ENCODE results near the gene ST6GALNAC3.

The ST6GALNAC3 gene

GRCh38 chr1:76470166-76470565 is 395.6 kb downstream of the ST6GALNAC3 start:
- no peak for FAIRE-seq

DNA sequence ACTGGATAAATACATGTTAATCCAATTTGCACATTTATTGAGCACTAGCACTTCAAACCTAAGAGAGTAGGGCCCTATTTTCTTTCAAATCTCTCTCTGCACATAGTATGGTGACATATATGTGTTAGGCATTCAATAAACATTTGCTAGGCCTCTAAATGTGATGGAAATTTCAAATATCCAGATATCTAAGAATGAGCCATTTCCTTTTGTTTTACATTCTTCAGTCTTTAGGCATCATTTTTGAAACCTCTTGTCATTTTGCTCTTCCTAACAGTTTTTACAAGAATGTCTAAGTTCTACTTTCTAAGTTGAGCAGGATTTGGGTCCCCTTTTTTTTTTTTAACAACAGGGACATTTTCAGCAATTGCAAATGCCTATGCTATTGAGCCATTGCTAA is 397.0 kb downstream of the ST6GALNAC3 start:
- no peak for FAIRE-seq

DNA sequence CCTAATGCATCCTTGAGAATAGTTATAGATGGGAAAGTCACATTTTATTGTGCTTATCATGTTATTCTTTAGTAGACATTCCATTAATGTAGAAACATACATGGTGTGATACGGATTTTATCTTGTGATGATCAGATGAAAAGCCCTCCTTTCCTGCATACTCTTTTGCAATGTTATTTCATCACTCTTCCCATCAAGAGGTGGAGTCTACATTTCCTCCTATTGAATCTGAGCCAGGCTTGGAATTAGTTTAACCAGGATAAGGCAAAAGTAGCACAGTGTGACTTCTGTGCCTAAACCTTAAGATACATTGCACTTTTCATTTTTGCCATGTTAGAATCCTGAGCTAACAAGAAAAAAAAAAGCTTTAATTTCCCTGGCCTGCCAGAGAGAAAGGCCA is 399.0 kb downstream of the ST6GALNAC3 start:
- no peak for FAIRE-seq

GRCh38 chr1:76474922-76475321 is 400.4 kb downstream of the ST6GALNAC3 start:
- FAIRE-seq: no peak

DNA sequence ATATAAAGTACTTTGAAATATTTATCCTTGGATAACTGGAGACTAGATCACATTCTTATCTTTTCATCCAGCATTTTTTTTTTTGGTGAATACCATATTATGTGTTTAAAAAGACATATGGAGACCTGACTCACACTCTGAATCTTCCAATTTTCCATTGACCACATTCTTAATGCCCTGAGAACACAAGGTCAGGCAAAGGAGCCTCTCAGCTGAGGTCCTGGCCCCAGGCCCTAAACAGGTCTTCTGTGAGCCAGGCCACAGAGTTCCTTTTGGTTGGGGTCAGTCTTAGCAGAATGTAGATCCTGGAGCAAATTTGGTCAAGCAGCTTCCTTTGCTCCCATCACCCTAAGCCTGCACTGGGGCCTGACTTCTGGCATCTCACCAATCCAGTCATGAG is 402.6 kb downstream of the ST6GALNAC3 start:
- no peak for FAIRE-seq

DNA sequence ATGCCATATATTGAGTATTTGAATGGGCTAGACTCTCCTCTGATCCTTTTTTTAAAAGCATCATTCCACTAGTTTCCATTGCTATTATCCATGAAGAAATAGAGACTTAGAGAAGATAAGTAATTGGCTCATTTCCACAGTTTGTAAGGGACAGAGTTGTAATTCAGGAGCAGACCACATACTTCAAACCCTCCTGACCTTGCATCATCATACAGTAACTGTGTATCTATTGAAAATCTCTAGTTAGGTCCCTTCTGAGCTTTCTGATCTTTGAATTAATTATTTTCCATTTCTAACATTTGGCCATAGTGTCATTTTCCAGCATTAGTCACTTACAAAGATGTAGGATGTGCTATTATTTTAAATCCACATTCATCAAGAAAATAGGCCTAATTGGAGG is 406.3 kb downstream of the ST6GALNAC3 start:
- no peak for FAIRE-seq

- FAIRE-seq: no peak
Measured at GRCh38 chr1:76481672-76482071, 407.1 kb downstream of the ST6GALNAC3 start.

DNA sequence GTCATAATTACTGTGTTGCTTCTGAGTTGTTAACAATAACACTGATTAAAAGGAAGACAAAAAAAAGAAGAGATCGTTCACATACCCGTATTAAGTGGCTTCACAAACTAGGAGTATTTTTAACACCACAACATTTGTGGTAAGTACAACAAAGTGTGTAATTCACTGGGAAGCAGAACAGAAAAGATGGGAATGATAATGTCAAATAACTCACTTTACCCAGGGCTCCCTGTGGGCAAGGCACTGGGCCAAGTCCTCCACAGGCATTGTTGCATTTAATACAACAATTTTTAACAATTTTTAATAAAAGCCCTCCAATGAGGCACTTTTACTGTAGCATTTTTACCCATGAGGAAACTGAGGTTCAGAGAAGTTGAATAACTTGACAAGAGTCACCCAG is 407.7 kb downstream of the ST6GALNAC3 start:
- FAIRE-seq: no peak

GRCh38 chr1:76491737-76492136 is 417.2 kb downstream of the ST6GALNAC3 start:
- no peak for FAIRE-seq

DNA sequence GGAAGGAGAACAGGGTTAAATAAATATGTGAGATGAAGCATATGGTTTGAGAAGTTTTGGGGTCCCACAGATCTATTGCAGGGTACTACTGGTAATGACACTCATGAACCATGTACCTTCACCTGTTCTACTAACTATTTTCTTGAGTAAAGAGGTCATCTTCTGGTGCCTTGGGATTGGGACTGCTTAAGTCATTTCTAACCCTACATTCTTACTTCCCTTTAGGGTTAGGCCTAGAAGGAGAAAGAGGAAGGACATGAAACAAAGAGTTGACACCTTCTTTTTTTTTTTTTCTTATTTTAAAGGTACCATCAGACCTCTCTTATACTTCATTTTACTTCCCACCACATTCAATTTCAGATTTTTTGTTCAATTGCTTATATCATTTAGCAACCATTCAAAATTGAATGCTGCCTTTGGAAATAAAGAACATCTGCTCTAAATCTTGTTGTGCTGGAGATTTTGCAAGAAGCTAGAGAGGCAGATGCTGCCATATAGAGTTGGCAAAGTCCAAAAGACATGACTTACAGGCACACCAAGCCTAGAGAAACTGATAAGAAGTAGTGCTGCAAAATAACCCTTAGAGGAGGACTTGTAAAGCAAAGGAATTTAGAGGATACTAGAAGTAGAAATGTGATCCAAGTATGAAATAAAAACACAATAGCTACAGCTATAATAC is 418.3 kb downstream of the ST6GALNAC3 start:
- no peak for FAIRE-seq

DNA sequence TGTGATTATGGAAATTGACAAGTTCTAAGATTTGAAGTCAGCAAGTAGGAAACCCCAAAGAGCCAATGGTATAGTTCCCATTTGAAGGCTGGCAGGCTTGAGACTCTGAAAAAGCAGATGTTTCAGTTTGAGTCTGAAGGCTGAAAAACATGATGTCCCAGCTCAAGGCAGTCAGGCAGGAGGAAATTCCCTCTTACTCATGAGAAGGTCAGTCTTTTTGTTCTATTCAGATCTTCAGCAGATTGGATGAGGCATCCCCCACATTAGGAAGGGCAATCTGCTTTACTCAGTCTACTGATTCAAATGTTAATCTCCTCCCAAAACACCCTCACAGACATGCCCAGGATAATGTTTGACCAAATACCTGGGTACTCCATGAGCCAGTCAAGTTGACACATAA is 420.3 kb downstream of the ST6GALNAC3 start:
- FAIRE-seq: no peak

DNA sequence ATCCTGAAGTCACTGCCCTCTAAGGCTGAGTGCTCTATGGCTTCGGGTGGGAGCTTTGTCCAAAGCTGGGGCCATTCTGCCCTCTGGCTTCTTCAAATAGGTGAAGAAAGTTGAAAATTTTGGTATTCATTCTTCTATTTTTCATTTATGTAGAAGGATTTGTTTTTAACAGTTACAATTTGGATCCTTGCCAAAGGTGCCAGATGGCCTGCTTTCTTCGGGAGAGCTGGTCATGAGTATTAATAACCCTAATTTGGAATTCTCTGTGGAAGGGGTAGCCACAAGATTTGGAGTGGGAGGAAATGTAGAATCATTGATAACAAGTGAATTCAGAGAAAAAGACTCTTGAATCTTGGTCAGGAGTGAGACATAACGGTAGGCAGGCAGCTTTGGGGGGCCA is 422.3 kb downstream of the ST6GALNAC3 start:
- no peak for FAIRE-seq

- FAIRE-seq: no peak
Measured at GRCh38 chr1:76500116-76500515, 425.6 kb downstream of the ST6GALNAC3 start.

- FAIRE-seq: no peak
Measured at GRCh38 chr1:76501136-76501535, 426.6 kb downstream of the ST6GALNAC3 start.

DNA sequence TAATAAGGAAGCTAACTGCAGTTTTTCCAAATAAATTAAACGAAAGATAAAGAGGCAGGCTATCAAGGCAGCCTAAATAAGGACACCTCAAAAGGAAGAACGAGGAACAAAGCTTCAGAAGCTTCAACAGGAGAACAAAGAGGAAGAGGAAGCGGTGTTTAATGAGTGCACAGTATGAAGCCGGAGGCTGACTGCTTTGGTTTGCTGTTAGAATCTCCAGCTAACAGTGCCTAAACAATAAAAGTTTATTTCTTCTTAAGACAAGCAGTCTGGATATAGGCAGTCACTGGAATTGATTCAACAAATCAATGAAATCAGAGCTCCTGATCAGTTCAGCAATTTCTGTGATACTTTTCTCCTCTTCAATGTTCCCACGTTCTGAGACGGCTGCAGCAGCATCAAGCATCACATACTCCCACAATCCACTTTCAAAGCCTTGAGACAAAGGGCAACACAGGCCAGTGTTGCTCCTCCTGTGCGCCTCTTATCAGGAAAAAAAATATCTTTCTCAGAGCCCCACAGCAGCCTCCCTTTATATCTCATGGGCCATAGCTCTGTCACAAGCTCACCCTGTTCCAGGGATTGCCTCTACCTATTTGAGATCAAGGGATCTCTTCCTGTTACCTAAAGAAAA is 427.2 kb downstream of the ST6GALNAC3 start:
- FAIRE-seq: no peak

DNA sequence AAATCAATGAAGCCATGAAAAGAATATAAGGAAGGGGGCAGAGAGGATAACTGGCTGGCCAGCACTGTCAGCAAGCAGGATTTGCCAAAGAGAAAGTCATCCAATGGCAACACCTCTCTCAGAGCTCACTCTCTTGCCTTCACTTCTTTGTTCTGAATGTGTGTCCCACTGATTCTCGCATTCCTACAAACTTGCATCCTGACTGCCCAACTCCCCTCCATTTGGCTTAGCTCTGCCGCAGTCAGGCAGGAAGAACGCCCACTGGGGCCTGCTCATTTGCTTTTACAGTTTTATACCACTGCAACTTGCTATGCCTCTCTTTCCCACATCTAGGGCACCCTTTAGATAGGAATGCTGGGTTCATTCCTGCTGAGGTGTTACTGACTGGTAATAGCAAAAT is 428.6 kb downstream of the ST6GALNAC3 start:
- no peak for FAIRE-seq

DNA sequence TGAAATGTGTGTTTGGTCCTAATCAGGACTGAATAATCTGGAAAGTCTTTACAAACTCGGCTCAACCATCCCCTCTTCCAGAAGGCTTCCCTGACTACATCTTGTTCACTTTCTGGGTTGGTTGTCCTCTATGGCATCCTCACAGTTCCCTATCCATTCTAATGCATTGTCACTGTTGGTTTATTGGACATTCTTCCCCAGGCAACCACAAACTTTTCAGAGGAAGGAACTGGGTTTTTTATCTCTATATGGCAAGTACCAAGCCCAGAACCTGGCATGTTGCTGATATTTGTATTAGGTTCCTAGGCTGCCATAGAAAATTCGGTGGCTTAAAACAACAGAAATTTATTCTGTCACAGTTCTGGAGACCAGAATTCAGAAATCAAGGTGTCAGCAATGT is 429.2 kb downstream of the ST6GALNAC3 start:
- no peak for FAIRE-seq

DNA sequence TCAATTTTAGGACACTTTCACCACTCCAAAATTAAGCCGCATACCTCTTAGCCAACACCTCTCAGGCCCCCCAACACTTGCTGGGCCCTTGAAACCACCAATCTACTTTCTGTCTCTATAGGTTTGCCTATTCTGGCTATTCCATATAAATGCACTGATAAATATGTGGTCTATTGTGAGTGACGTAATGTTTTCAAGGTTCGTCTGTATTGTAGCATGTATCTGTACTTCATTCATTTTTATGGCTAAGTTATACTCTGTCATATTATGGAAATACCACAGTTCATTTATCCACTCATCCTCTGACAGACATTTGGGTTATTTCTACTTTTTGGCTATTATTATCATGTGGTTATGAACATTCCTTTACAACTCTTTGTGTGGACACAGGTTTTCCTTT is 432.8 kb downstream of the ST6GALNAC3 start:
- no peak for FAIRE-seq

DNA sequence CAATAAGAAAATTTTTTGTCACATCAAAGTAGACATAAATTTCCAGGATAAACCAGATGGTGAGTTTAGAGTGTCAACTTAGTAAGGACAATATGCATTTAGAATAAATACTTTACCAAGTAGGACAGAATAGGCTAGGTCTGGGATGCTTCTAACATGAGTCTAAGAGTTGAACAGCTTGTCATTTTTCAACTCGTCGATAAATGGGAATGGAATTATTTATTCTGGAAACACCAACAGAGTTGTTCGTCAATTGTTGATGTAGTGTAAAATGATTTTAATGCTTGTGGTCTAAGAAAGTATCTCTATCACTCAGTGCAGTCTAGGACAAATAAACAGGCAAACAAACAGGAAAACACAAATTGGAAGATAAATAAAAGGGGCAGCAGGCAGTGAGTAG is 434.3 kb downstream of the ST6GALNAC3 start:
- no peak for FAIRE-seq

DNA sequence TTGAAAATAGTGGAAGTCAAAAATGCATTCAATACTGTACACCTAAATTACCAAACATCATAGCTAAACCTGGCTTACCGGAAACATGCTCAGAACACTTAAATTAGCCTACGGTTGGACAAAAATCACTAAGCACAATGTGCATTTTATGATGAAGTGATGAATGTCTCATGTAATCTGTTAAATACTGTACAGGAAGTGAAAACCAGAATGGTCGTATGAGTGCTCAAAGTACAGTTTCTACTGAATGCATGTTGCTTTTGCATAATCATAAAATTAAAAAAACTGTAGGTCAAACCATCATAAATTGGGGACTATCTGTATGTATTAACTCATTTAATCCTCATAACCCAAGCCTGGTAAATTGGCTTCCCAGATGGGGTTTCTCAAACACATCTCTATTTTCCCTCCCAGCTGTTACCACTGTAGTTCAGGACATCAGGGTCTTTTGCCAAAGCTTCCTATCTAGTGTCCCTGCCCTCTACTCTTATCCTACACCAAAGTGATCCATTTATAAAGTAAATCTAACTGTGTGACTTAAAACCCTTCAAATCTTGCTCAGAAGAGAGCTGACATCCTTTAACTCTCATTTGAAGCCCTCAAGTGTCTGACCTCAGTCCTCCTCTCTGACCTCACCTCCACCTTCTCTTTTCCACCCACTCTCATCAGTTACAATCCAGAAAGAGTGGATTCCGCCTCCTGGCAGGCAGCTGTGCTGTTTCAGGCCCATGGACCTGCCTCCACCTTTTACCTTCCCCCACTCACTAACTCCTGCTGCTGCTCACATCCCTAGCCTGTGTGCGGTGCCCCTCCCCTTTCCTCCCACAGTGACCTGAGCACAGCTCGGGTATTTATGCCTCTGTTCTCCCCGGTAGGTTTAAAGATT is 436.4 kb downstream of the ST6GALNAC3 start:
- FAIRE-seq: no peak

GRCh38 chr1:76511558-76512179 is 437.1 kb downstream of the ST6GALNAC3 start:
- no peak for FAIRE-seq

DNA sequence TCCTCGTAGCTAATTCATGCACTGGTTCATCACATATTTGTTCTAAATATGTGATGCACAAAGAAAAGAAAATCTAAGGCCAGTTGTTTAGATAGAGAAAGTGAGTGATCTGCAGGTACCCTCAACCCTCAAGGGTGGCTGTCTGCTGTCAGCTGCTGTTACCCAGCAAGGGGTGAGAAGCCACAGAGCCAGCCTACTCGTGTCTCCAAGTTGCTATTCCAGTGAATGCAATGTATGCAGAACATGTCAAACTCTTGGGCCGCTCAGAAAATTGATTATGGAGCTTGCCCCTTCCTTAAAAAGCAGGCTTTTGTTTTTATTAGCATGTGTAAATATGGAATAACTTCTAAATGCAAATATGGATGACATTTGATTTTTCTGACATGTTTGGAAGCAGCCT is 456.4 kb downstream of the ST6GALNAC3 start:
- FAIRE-seq: no peak

GRCh38 chr1:76541618-76542017 is 467.1 kb downstream of the ST6GALNAC3 start:
- no peak for FAIRE-seq

All from colon (tissue), 2 donors.